ENCODE results near the gene SLC28A1.

DNA sequence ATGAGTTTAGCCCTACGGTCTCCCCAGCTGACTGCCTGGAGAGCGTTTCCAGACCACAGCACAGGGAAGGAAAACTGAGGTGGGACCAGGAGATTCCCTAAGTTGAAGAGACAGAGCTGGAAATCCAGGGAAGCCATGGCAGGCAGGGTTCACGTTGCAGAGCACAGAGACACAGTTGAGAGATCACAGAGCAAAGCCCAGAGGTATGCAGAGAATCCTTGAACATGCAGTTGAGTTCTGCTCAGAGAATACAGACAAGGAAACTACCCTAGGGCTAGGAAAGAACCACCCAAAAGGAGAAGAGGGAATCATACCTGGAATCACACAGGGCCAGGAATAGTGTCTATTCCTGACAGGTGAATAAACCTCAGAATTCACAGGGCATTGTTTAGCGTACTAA lies 14.3 kb downstream of the SLC28A1 start:
- no peak for TF ChIP-seq CTCF (IDR thresholded peaks at IDR 0.05)
- no peak for TF ChIP-seq POLR2AphosphoS5 (IDR thresholded peaks at IDR 0.05; ENCODE audit: low read depth, low read length)
- no peak for TF ChIP-seq YY1 (IDR thresholded peaks at IDR 0.05; ENCODE audit: low read depth)
- TF ChIP-seq TAF1 (IDR thresholded peaks at IDR 0.05; ENCODE audit: borderline replicate concordance, low read depth, low read length): no peak

Data from SK-N-SH (cell line).